SK-N-SH treated with all-trans-retinoic acid at 6 μM for 48 hours (cell line): ENCODE measurements around the gene KLHL25.

ENCODE experiments used
- ATAC-seq: fragments of 200-7000 bp; cut with Tn5 transposase; 3 replicates; pipeline ENCODE4 v1.9.1; 2020; ENCODE audit warnings: mild to moderate bottlenecking, moderate library complexity
- ARNTL ChIP-seq: fragments of 450-650 bp; formaldehyde crosslinking; IDR thresholded peaks from 2 replicates; pipeline ENCODE4 v1.5.0; 2020; ENCODE audit warnings: low read depth, mild to moderate bottlenecking, moderate library complexity, borderline replicate concordance
- CREB5 ChIP-seq: fragments of 250-450 bp; sonication (Bioruptor Pico); IDR thresholded peaks from 2 replicates; pipeline ENCODE4 v1.5.1; 2020; ENCODE audit warnings: low read depth, mild to moderate bottlenecking, moderate library complexity
- CSDC2 ChIP-seq: fragments of 250-450 bp; sonication (Bioruptor Pico); IDR thresholded peaks from 2 replicates; pipeline ENCODE4 v1.5.0; 2020; ENCODE audit warnings: mild to moderate bottlenecking, moderate library complexity
- CSRNP3 ChIP-seq: fragments of 250-450 bp; sonication (Bioruptor Pico); IDR thresholded peaks from 2 replicates; pipeline ENCODE4 v1.5.1; 2021; ENCODE audit warnings: mild to moderate bottlenecking, moderate library complexity
- ISL1 ChIP-seq: fragments of 250-450 bp; sonication (Bioruptor Pico); IDR thresholded peaks from 2 replicates; pipeline ENCODE4 v2.1.2; 2022; ENCODE audit warnings: mild to moderate bottlenecking, moderate library complexity
- OSR1 ChIP-seq: fragments of 250-450 bp; sonication (Bioruptor Pico); IDR thresholded peaks from 2 replicates; pipeline ENCODE4 v1.8.0; 2022; ENCODE audit warnings: moderate library complexity, mild to moderate bottlenecking, inconsistent platforms
- PATZ1 ChIP-seq: fragments of 250-450 bp; sonication (Bioruptor Pico); IDR thresholded peaks from 2 replicates; pipeline ENCODE4 v1.8.0; 2020; ENCODE audit warnings: mild to moderate bottlenecking, moderate library complexity, borderline replicate concordance
- POU6F1 ChIP-seq: fragments of 250-450 bp; sonication (Bioruptor Pico); IDR thresholded peaks from 2 replicates; pipeline ENCODE4 v1.8.0; 2021; ENCODE audit warnings: low read depth, mild to moderate bottlenecking, moderate library complexity, borderline replicate concordance
- PPARA ChIP-seq: fragments of 250-450 bp; sonication (Bioruptor Pico); IDR thresholded peaks from 2 replicates; pipeline ENCODE4 v1.5.0; 2020; ENCODE audit warnings: mild to moderate bottlenecking, borderline replicate concordance
- RARB ChIP-seq: fragments of 250-450 bp; sonication (Bioruptor Pico); IDR thresholded peaks from 2 replicates; pipeline ENCODE4 v1.8.0; 2021; ENCODE audit warnings: mild to moderate bottlenecking, moderate library complexity
- SNAI2 ChIP-seq: fragments of 250-450 bp; sonication (Bioruptor Pico); IDR thresholded peaks from 2 replicates; pipeline ENCODE4 v1.5.0; 2020; ENCODE audit warnings: mild to moderate bottlenecking, moderate library complexity
- TCF4 ChIP-seq: fragments of 250-450 bp; sonication (Bioruptor Pico); IDR thresholded peaks from 2 replicates; pipeline ENCODE4 v1.8.0; 2021; ENCODE audit warnings: mild to moderate bottlenecking, moderate library complexity, borderline replicate concordance
- TOX ChIP-seq: fragments of 250-450 bp; sonication (Bioruptor Pico); IDR thresholded peaks from 2 replicates; pipeline ENCODE4 v1.8.0; 2021; ENCODE audit warnings: mild to moderate bottlenecking, moderate library complexity, borderline replicate concordance
- TSHZ2 ChIP-seq: fragments of 250-450 bp; sonication (Bioruptor Pico); IDR thresholded peaks from 2 replicates; pipeline ENCODE4 v1.5.0; 2020; ENCODE audit warnings: mild to moderate bottlenecking, moderate library complexity
- ZC3H10 ChIP-seq: fragments of 250-450 bp; sonication (Bioruptor Pico); IDR thresholded peaks from 2 replicates; pipeline ENCODE4 v1.5.1; 2021; ENCODE audit warnings: mild to moderate bottlenecking, moderate library complexity
- ZFP3 ChIP-seq: fragments of 250-450 bp; sonication (Bioruptor Pico); IDR thresholded peaks from 2 replicates; pipeline ENCODE4 v1.5.0; 2020; ENCODE audit warnings: mild to moderate bottlenecking, moderate library complexity
- ZNF565 ChIP-seq: fragments of 450-650 bp; formaldehyde crosslinking; conservative IDR thresholded peaks from 2 replicates; pipeline ENCODE4 v1.5.0; 2020; ENCODE audit warnings: low read depth, mild to moderate bottlenecking, moderate library complexity
- ZNF70 ChIP-seq: fragments of 450-650 bp; formaldehyde crosslinking; IDR thresholded peaks from 2 replicates; pipeline ENCODE4 v1.5.0; 2020; ENCODE audit warnings: mild to moderate bottlenecking, moderate library complexity

The KLHL25 gene

GRCh38 chr15:85745525-85746150 is 49.1 kb downstream of the KLHL25 start:
- no peak for TF ChIP-seq PPARA
- no peak for TF ChIP-seq TOX (CRISPR knock-in tag)
- no peak for TF ChIP-seq CSRNP3 (CRISPR knock-in tag)
- TF ChIP-seq RARB (CRISPR knock-in tag), result no peak
- no peak for TF ChIP-seq ZC3H10 (CRISPR knock-in tag)
- TF ChIP-seq OSR1 (CRISPR knock-in tag), result no peak
- TF ChIP-seq ISL1, result no peak
- no peak for TF ChIP-seq CREB5 (CRISPR knock-in tag)
- TF ChIP-seq ZNF70 (CRISPR knock-in tag), result no peak
- no peak for TF ChIP-seq ZNF565
- no peak for TF ChIP-seq PATZ1 (CRISPR knock-in tag)
- no peak for TF ChIP-seq TSHZ2 (CRISPR knock-in tag)
- no peak for TF ChIP-seq POU6F1 (CRISPR knock-in tag)
- TF ChIP-seq TCF4, result no peak
- TF ChIP-seq ARNTL (CRISPR knock-in tag), result no peak
- TF ChIP-seq CSDC2, result no peak
- TF ChIP-seq ZFP3 (CRISPR knock-in tag), result no peak
- ATAC-seq, result no peak

GRCh38 chr15:85745023-85745422 is 49.7 kb downstream of the KLHL25 start:
- TF ChIP-seq ZNF565 (no peak), CSRNP3 (CRISPR knock-in tag) (no peak), CSDC2 (no peak), ARNTL (CRISPR knock-in tag) (no peak), POU6F1 (CRISPR knock-in tag) (no peak), TCF4 (no peak), RARB (CRISPR knock-in tag) (no peak), PATZ1 (CRISPR knock-in tag) (no peak), OSR1 (CRISPR knock-in tag) (no peak), PPARA (no peak), ISL1 (no peak), TOX (CRISPR knock-in tag) (no peak), SNAI2 (CRISPR knock-in tag) (no peak), CREB5 (CRISPR knock-in tag) (no peak)
- no peak for ATAC-seq
